ES-I3 (cell line): Measurements from ENCODE around the gene MMS19.
"Not testable (repeated sequence)": the region's sequence is repeated elsewhere in the genome, so short reads cannot be mapped to it uniquely, and the experiment has no call there.

Experiments
- H3K36me3 ChIP-seq: 2 replicates; pipeline ENCODE4 v1.6.1; 2013; ENCODE audit warnings: mild to moderate bottlenecking, low read length, control low read depth, moderate library complexity; ENCODE audit not compliant: insufficient read depth
- H3K4me1 ChIP-seq: 2 replicates; pipeline ENCODE4 v1.6.1; 2013; ENCODE audit warnings: mild to moderate bottlenecking, control low read depth, low read length; ENCODE audit not compliant: insufficient read depth
- H3K9ac ChIP-seq: 2 replicates; pipeline ENCODE4 v1.6.1; 2013; ENCODE audit warnings: low read depth, mild to moderate bottlenecking, low read length, moderate library complexity
- H3K9me3 ChIP-seq: 2 replicates; pipeline ENCODE4 v1.6.1; 2013; ENCODE audit warnings: mild to moderate bottlenecking, low read length, moderate library complexity; ENCODE audit not compliant: control insufficient read depth, insufficient read depth

The MMS19 gene

GRCh38 chr10:97479410-97479809 is 18.8 kb downstream of the MMS19 start:
- Histone ChIP-seq H3K4me1 (peaks cover 19% of the 10 kb centered on the region), H3K36me3 (peaks cover 28% of the 10 kb centered on the region)
- H3K9ac ChIP-seq, H3K9me3 ChIP-seq: not testable (repeated sequence)

- Histone ChIP-seq H3K9me3 (no peaks in the 10 kb centered on the region), H3K9ac (no peak overlapping the region), H3K36me3 (peaks cover 39% of the 10 kb centered on the region), H3K4me1 (peaks cover 15% of the 10 kb centered on the region)
Measured at GRCh38 chr10:97475936-97476594, 22.2 kb downstream of the MMS19 start.

- Histone ChIP-seq H3K9me3 (no peaks in the 10 kb centered on the region), H3K9ac (no peak overlapping the region), H3K4me1 (peaks cover 6% of the 10 kb centered on the region), H3K36me3 (peaks cover 38% of the 10 kb centered on the region)
Measured at GRCh38 chr10:97474918-97475317, 23.3 kb downstream of the MMS19 start.

GRCh38 chr10:97468781-97469180 is 29.4 kb downstream of the MMS19 start:
- H3K9me3 ChIP-seq, H3K4me1 ChIP-seq, H3K9ac ChIP-seq: not testable (repeated sequence)
- H3K36me3 ChIP-seq = peaks cover 53% of the 10 kb centered on the region

- H3K36me3 ChIP-seq = peaks cover 51% of the 10 kb centered on the region
- no peak overlapping the region for H3K9ac ChIP-seq
- H3K9me3 ChIP-seq = no peaks in the 10 kb centered on the region
- no peaks in the 10 kb centered on the region for H3K4me1 ChIP-seq
Measured at GRCh38 chr10:97468162-97468561, 30.1 kb downstream of the MMS19 start.

- H3K4me1 ChIP-seq = no peaks in the 10 kb centered on the region
- H3K36me3 ChIP-seq = peaks cover 58% of the 10 kb centered on the region
- no peaks in the 10 kb centered on the region for H3K9me3 ChIP-seq
- H3K9ac ChIP-seq = no peak overlapping the region
Measured at GRCh38 chr10:97466755-97467154, 31.5 kb downstream of the MMS19 start.

- no peak overlapping the region for H3K9ac ChIP-seq
- H3K9me3 ChIP-seq = no peaks in the 10 kb centered on the region
- H3K4me1 ChIP-seq = no peaks in the 10 kb centered on the region
- H3K36me3 ChIP-seq = peaks cover 65% of the 10 kb centered on the region
Measured at GRCh38 chr10:97465982-97466381, 32.2 kb downstream of the MMS19 start.

- peaks cover 64% of the 10 kb centered on the region for H3K36me3 ChIP-seq
- H3K4me1 ChIP-seq = no peaks in the 10 kb centered on the region
- no peaks in the 10 kb centered on the region for H3K9me3 ChIP-seq
- no peak overlapping the region for H3K9ac ChIP-seq
Measured at GRCh38 chr10:97464226-97464625, 34.0 kb downstream of the MMS19 start.

- H3K36me3 ChIP-seq = peaks cover 65% of the 10 kb centered on the region
- H3K9me3 ChIP-seq = no peaks in the 10 kb centered on the region
- H3K4me1 ChIP-seq = no peaks in the 10 kb centered on the region
- no peak overlapping the region for H3K9ac ChIP-seq
Measured at GRCh38 chr10:97463363-97464132, 34.7 kb downstream of the MMS19 start.

- H3K9ac ChIP-seq = no peak overlapping the region
- no peaks in the 10 kb centered on the region for H3K4me1 ChIP-seq
- H3K36me3 ChIP-seq = peaks cover 60% of the 10 kb centered on the region
Measured at GRCh38 chr10:97462309-97462708, 35.9 kb downstream of the MMS19 start.

GRCh38 chr10:97459933-97460332 is 38.3 kb downstream of the MMS19 start:
- Histone ChIP-seq H3K36me3 (peaks cover 55% of the 10 kb centered on the region), H3K4me1 (no peaks in the 10 kb centered on the region), H3K9ac (no peak overlapping the region), H3K9me3 (no peaks in the 10 kb centered on the region)

More at GRCh38 chr10:97462309-97462708, 35.9 kb downstream of the MMS19 start:
- H3K9me3 ChIP-seq = no peaks in the 10 kb centered on the region

- no peaks in the 10 kb centered on the region for H3K9me3 ChIP-seq
- no peaks in the 10 kb centered on the region for H3K4me1 ChIP-seq
- peaks cover 57% of the 10 kb centered on the region for H3K36me3 ChIP-seq
- no peak overlapping the region for H3K9ac ChIP-seq
Measured at GRCh38 chr10:97459111-97459510, 39.1 kb downstream of the MMS19 start.

- Histone ChIP-seq H3K36me3 (peaks cover 44% of the 10 kb centered on the region), H3K9me3 (no peaks in the 10 kb centered on the region), H3K4me1 (no peaks in the 10 kb centered on the region), H3K9ac (no peak overlapping the region)
Measured at GRCh38 chr10:97456686-97457065, 41.5 kb downstream of the MMS19 start.

- Histone ChIP-seq H3K4me1 (no peaks in the 10 kb centered on the region), H3K36me3 (peaks cover 39% of the 10 kb centered on the region), H3K9me3 (no peaks in the 10 kb centered on the region), H3K9ac (no peak overlapping the region)
Measured at GRCh38 chr10:97456034-97456685, 42.1 kb downstream of the MMS19 start.
